Glutamatergic neuron (in vitro differentiated cells): ENCODE results near the gene RAPGEF1. TPM values are rescaled to one million over a fixed set of nuclear protein-coding genes. Genes with fewer than 3 reads are reported as not detected.

ENCODE experiments used
- DNase-seq: peaks from one replicate; pipeline ENCODE4 v3.0.0; 2022
- H3K27ac Mint-ChIP-seq: one replicate; pipeline ENCODE4 v1.8.0; 2020; ENCODE audit warnings: mild to moderate bottlenecking, mixed read lengths, inconsistent platforms; ENCODE audit not compliant: unreplicated experiment
- H3K27me3 Mint-ChIP-seq: one replicate; pipeline ENCODE4 v1.8.0; 2020; ENCODE audit warnings: mild to moderate bottlenecking, moderate library complexity, mixed read lengths, inconsistent platforms; ENCODE audit not compliant: unreplicated experiment
- H3K36me3 Mint-ChIP-seq: one replicate; pipeline ENCODE4 v1.8.0; 2020; ENCODE audit warnings: mild to moderate bottlenecking, mixed read lengths, inconsistent platforms; ENCODE audit not compliant: unreplicated experiment
- H3K4me1 Mint-ChIP-seq: one replicate; pipeline ENCODE4 v1.8.0; 2020; ENCODE audit warnings: mild to moderate bottlenecking, low read depth, mixed read lengths, inconsistent platforms; ENCODE audit not compliant: unreplicated experiment
- H3K4me3 Mint-ChIP-seq: one replicate; pipeline ENCODE4 v1.8.0; 2020; ENCODE audit warnings: mild to moderate bottlenecking, mixed read lengths, inconsistent platforms; ENCODE audit not compliant: unreplicated experiment
- H3K9me3 Mint-ChIP-seq: one replicate; pipeline ENCODE4 v1.8.0; 2020; ENCODE audit warnings: mild to moderate bottlenecking, moderate library complexity, mixed read lengths, inconsistent platforms; ENCODE audit not compliant: unreplicated experiment
- total RNA-seq: library from RNA; stranded (reverse); fragmentation: NEBNext Ultra II Directional; extraction: Animal tissue kit (Norgen Biotek cat#: 25700); gene quantifications from one replicate; pipeline ENCODE4 v1.2.1, GENCODE V29; 2021; ENCODE audit not compliant: unreplicated experiment
- TF ChIP-seq, protein P1 (sequence below): fragments of 200-600 bp; sonication (generic); IDR thresholded peaks from one replicate; pipeline ENCODE4 v1.5.0; 2021; ENCODE audit not compliant: partially characterized antibody, unreplicated experiment

RAPGEF1 gene
- total RNA-seq, 1 donor from 2014 or later: 319 TPM

DNA sequence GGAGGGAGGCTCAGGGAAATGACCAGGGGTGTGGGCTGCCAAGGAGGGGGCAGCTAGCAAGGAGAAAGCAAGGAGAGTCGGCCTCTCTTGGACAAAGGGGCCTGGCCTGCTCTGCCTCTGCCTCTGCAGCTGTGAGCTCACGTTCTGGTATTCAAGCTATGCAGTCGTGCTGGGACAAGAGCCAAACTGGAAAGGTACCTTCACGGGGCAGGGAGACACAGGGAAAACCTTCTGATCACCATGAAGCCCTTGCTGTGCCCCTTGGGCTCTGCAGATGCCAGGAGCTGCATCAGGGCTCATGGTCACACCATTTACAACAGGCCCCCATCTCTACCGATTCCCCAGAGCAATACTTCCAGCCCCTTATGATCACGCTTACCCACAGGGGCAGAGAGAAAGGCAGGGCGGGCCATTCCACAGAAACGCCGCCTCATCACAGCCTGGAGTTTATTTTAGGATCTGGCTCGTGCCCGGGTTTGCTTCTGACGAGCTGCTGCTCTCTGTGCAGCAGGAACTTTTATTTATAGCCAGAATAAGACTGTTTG, 131.3 kb downstream of the RAPGEF1 start:
- Mint-ChIP-seq H3K27ac (peak overlapping the region; percentile 79), H3K9me3 (peaks cover 15% of the 10 kb centered on the region), H3K4me1 (peaks cover 56% of the 10 kb centered on the region), H3K4me3 (no peak overlapping the region), H3K36me3 (peaks cover 5% of the 10 kb centered on the region), H3K27me3 (peaks cover 12% of the 10 kb centered on the region)
- DNase-seq: no peak
- TF ChIP-seq, protein P1, sequence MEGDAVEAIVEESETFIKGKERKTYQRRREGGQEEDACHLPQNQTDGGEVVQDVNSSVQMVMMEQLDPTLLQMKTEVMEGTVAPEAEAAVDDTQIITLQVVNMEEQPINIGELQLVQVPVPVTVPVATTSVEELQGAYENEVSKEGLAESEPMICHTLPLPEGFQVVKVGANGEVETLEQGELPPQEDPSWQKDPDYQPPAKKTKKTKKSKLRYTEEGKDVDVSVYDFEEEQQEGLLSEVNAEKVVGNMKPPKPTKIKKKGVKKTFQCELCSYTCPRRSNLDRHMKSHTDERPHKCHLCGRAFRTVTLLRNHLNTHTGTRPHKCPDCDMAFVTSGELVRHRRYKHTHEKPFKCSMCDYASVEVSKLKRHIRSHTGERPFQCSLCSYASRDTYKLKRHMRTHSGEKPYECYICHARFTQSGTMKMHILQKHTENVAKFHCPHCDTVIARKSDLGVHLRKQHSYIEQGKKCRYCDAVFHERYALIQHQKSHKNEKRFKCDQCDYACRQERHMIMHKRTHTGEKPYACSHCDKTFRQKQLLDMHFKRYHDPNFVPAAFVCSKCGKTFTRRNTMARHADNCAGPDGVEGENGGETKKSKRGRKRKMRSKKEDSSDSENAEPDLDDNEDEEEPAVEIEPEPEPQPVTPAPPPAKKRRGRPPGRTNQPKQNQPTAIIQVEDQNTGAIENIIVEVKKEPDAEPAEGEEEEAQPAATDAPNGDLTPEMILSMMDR: no peak

DNA sequence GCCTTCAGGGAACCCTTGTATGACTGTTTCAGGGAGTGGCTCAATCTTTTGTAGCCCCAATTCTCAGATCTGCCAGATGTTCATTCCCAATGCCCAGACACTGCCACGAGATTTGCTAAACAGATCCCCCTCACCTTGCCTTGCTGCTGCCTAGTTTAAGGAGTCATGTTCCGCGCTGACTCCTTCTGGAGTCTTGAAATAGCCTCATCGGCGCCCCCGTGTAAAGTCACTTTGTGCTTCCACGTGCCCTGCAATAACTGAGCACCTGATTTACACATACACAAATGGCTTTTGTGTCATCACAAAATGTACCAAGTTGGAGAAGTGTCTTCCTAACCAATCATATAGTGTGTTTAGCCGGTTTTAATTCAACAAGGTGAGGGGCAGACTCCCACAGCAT, 132.3 kb downstream of the RAPGEF1 start:
- TF ChIP-seq, protein P1: no peak
- Mint-ChIP-seq H3K4me1 (peaks cover 46% of the 10 kb centered on the region), H3K4me3 (no peak overlapping the region), H3K27me3 (peaks cover 14% of the 10 kb centered on the region), H3K9me3 (peaks cover 14% of the 10 kb centered on the region), H3K27ac (peak overlapping the region; percentile 72), H3K36me3 (peaks cover 5% of the 10 kb centered on the region)
- DNase-seq: no peak

DNA sequence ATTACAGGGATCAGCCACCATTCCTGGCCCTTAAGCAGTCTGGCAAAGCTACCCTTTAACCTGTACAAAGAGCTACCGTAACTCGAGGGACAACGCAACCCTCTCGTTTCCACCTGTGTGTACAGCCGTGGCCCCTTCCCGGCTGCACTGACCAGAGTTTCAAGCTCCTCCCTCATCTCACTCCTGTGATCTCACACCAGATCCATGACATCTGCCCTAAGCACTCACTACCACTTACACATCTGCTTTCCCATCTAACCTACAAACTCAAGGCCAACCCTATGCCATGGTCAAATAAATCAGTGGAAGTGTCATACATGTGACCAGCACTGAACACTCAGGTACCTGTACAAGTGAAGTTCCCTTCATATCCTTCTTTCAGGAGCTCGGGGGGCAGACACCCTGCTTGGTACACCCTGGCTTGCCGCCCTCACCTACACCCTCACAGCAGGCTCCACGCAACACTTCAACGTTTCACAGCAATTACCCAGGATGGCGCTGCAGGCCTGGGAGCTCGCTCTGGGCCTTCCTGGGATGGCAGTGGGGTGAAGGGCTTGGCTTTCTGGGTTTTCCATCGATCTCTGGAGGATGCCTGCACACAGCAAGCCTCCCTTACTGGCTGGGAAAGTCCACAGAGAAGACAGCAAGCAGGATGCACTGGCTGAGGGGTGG, 132.8 kb downstream of the RAPGEF1 start:
- DNase-seq: no peak
- peaks cover 14% of the 10 kb centered on the region for H3K27me3 Mint-ChIP-seq
- peak overlapping the region; percentile 9 for H3K27ac Mint-ChIP-seq
- H3K36me3 Mint-ChIP-seq: peaks cover 8% of the 10 kb centered on the region
- H3K9me3 Mint-ChIP-seq: peaks cover 13% of the 10 kb centered on the region
- peaks cover 45% of the 10 kb centered on the region for H3K4me1 Mint-ChIP-seq
- TF ChIP-seq, protein P1: no peak
- no peak overlapping the region for H3K4me3 Mint-ChIP-seq

DNA sequence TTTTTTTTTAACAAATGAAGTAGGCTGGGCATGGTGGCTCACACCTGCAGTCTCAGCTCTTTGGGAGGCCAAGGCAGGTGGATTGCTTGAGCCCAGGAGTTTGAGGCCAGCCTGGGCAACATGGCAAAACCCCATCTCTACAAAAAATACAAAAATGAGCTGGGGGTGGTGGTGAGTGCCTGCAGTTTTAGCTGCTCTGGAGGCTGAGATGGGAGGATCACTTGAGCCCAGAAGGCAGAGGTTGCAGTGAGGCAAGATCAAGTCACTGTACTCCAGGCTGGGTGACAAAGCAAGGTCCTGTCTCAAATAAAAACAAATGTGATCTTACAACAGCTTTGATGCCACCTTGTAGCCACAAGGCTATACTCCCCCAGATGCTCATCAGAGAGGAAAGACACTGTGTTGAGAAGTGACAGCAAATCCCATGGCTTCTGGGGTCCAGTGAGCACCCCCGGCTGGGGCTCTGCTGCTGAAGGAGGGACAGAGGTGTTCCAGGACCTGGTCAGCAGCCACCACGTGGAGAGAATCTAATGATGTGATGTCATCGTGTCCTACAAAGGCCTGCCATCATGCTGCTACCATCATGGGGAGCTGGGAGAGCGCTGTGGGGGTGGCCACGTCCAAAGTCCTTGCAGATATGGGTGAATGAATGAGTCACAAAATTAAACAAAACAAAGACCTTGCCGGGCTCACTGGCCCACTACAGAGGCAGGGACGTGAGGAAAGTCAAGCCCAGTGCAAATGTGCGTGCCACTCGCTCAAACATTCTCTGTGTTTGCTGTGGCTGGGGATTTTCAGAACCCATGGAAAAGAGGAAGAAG, 133.9 kb downstream of the RAPGEF1 start:
- no peak for DNase-seq
- peaks cover 16% of the 10 kb centered on the region for H3K27me3 Mint-ChIP-seq
- H3K27ac Mint-ChIP-seq: no peak overlapping the region
- H3K4me1 Mint-ChIP-seq: peaks cover 47% of the 10 kb centered on the region
- peaks cover 10% of the 10 kb centered on the region for H3K9me3 Mint-ChIP-seq
- H3K4me3 Mint-ChIP-seq: no peak overlapping the region
- peaks cover 18% of the 10 kb centered on the region for H3K36me3 Mint-ChIP-seq
- TF ChIP-seq, protein P1: no peak
